ENCODE results near the gene TRAK2. TPM values are rescaled to one million over a fixed set of nuclear protein-coding genes. Genes with fewer than 3 reads are reported as not detected.
"Not testable (repeated sequence)": the region's sequence is repeated elsewhere in the genome, so short reads cannot be mapped to it uniquely, and the experiment has no call there.

The TRAK2 gene, protein sequence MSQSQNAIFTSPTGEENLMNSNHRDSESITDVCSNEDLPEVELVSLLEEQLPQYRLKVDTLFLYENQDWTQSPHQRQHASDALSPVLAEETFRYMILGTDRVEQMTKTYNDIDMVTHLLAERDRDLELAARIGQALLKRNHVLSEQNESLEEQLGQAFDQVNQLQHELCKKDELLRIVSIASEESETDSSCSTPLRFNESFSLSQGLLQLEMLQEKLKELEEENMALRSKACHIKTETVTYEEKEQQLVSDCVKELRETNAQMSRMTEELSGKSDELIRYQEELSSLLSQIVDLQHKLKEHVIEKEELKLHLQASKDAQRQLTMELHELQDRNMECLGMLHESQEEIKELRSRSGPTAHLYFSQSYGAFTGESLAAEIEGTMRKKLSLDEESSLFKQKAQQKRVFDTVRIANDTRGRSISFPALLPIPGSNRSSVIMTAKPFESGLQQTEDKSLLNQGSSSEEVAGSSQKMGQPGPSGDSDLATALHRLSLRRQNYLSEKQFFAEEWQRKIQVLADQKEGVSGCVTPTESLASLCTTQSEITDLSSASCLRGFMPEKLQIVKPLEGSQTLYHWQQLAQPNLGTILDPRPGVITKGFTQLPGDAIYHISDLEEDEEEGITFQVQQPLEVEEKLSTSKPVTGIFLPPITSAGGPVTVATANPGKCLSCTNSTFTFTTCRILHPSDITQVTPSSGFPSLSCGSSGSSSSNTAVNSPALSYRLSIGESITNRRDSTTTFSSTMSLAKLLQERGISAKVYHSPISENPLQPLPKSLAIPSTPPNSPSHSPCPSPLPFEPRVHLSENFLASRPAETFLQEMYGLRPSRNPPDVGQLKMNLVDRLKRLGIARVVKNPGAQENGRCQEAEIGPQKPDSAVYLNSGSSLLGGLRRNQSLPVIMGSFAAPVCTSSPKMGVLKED
- 26.5 and 29.1 TPM in 2 replicates for total RNA-seq

DNA sequence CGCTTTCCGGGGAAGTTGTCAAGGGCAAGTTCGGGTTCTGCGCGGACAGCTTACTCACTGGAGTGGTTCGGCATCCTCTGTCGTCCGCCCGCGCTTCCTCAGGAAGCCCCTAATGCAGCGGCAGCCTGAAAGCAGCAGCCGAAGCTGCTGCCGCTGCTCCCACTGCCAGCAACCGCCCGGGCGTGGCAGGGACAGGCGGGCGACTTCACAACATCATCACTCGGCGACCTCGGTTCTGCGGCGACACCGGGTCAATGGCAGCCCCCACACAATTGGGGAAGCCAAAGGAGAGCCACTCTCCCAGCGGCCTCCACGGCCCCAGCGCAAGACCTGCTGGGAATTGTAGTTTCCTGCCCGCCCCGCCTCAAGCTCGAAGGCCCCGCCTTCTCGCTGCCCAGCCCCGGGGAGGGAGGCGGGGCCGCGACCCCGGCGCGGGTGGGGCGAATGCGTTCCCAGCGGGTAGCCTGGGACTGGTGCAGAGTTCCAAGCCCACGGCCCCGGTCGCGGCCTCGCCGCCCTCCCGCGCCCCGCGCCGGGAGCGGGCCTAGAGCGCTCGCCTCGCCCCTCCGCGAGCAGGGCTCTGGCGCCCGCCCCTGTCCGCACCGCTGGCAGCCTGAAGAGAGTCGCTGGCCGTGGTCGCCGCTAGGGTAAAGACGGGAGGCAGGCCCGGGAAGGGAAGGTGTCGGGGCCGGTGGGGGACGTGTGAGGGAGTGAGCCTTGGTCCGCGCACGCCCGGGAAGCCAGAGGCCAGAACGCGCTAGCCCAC, at the start of gene TRAK2, which contains the start of gene STRADB:
Gene TRAK2 (minus strand): TSS at position 167 of the 766 bp plus-strand sequence. CDS start 30,951 bp downstream, outside the sequence.
Gene STRADB (plus strand): TSS at position 449 of the 766 bp plus-strand sequence. CDS start 3,101 bp downstream, outside the sequence.
- H3K4me1 Mint-ChIP-seq, result peaks cover 42% of the 10 kb centered on the region

DNA sequence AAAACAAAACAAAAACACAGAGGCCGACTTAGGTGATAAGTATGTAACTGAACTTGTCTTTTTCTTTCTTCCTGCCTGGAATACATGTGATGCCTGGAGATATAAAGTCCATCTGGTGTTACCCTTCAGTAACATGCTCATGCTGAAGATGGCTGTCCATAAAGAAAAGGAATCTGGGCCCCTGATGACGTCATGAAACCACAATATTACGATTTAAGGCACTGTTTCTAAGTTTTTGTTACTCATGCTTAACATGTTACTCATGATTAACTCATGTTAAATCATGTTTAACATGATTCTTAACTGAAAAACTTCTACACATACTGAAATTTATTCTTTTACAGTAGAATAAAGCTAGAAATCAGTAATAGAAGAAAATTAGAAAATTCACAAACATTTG, 49.3 kb upstream of the TRAK2 start:
- no peak for DNase-seq
- Mint-ChIP-seq H3K9me3 (peaks cover 14% of the 10 kb centered on the region), H3K4me3 (no peak overlapping the region), H3K4me1 (no peaks in the 10 kb centered on the region), H3K27ac (no peak overlapping the region), H3K36me3 (ENCODE audit: low read depth) (no peaks in the 10 kb centered on the region), H3K27me3 (peaks cover 2% of the 10 kb centered on the region)
- intact Hi-C loops (cut with micrococcal nuclease), result no loop called here

More for the DNA sequence above, at the start of gene TRAK2, which contains the start of gene STRADB:
- Mint-ChIP-seq H3K4me3 (peak within 1 kb of the TSS; percentile 95), H3K27ac (peak within 1 kb of the TSS; percentile 97), H3K36me3 (ENCODE audit: low read depth) (peaks cover 11% of the 10 kb centered on the region), H3K27me3 (peaks cover 8% of the 10 kb centered on the region), H3K9me3 (no peaks in the 10 kb centered on the region)
- intact Hi-C loops (cut with micrococcal nuclease), result loop anchor here (1.0 to 5.0 kb wide), 13 partner anchors 19 to 787 kb away; partner anchors contain the start of genes FZD7, HYCC2, NDUFB3 and SUMO1
- peak; percentile 99 for DNase-seq

DNA sequence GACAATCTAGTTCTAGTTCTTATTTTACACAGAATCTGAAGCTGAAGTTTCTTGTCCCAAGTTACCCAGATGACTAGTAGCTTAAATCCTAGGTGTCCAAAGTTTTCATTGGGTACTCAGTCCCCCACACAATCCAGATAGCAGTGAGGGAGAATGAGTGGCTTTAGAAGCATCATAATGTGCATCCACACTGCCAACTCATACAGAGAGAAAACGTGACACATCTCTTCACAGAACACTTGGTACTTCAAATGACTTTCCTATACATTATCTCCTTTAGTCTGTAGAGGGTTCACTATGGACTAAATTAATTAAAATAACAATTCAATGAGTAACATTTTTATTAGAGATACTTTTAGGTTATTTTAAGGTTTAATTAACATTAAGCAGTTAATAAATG, 45.5 kb upstream of the TRAK2 start:
- DNase-seq, result no peak

GRCh38 chr2:201490291-201490690, 39.0 kb upstream of the TRAK2 start:
- no peaks in the 10 kb centered on the region for H3K4me1 Mint-ChIP-seq
- no peak overlapping the region for H3K27ac Mint-ChIP-seq
- no peak overlapping the region for H3K4me3 Mint-ChIP-seq
- H3K27me3 Mint-ChIP-seq, result peaks cover 29% of the 10 kb centered on the region
- no peak for DNase-seq
- H3K36me3 Mint-ChIP-seq (ENCODE audit: low read depth), result no peaks in the 10 kb centered on the region
- intact Hi-C loops (cut with micrococcal nuclease), result no loop called here
- no peaks in the 10 kb centered on the region for H3K9me3 Mint-ChIP-seq

More for the DNA sequence above, 45.5 kb upstream of the TRAK2 start:
- Mint-ChIP-seq H3K27ac (no peak overlapping the region), H3K9me3 (peaks cover 3% of the 10 kb centered on the region), H3K27me3 (peaks cover 21% of the 10 kb centered on the region), H3K4me3 (no peak overlapping the region), H3K4me1 (no peaks in the 10 kb centered on the region), H3K36me3 (ENCODE audit: low read depth) (no peaks in the 10 kb centered on the region)
- intact Hi-C loops (cut with micrococcal nuclease), result no loop called here

DNA sequence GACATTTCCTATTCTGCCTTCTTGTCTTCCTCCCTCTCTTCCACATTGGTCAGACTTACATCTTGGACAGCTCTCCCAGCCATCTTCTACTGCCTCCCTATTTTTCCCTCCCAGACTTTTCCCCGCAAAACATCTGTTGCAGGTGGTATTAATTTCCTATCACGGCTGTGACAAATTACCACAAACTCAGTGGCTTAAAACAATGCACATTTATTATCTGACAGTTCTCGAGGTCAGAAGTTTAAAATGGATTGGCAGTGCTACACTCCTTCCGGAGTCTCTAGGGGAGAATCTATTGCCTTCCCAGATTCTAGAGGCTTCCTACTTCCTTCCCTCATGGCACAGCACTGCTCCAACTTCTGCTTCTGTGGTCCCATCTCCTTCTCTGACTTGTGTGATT, 33.5 kb upstream of the TRAK2 start:
- Mint-ChIP-seq H3K27ac (no peak overlapping the region), H3K9me3 (no peaks in the 10 kb centered on the region), H3K4me3 (no peak overlapping the region), H3K27me3 (peaks cover 8% of the 10 kb centered on the region), H3K4me1 (no peaks in the 10 kb centered on the region), H3K36me3 (ENCODE audit: low read depth) (peaks cover 2% of the 10 kb centered on the region)
- no peak for DNase-seq
- intact Hi-C loops (cut with micrococcal nuclease), result no loop called here

DNA sequence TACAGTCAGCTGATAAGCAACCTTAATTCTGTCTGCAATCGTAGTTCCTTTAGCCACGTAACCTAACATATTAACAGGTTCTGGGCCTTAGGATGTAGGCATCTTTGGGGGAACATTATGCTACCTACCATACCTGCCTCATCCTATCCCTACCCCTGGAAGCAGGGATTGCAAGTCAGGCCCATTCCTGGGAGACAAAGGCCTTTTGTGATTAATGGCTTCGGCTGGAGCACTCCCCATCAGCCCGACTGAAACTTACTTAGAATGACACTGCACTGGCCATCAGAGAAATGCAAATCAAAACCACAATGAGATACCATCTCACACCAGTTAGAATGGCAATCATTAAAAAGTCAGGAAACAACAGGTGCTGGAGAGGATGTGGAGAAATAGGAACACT, 32.5 kb upstream of the TRAK2 start:
- H3K27ac Mint-ChIP-seq; intact Hi-C loops (cut with micrococcal nuclease); DNase-seq; H3K9me3 Mint-ChIP-seq; H3K4me3 Mint-ChIP-seq; H3K4me1 Mint-ChIP-seq; H3K27me3 Mint-ChIP-seq; H3K36me3 Mint-ChIP-seq (ENCODE audit: low read depth): not testable (repeated sequence)

- intact Hi-C loops (cut with micrococcal nuclease), result no loop called here
- no peak for DNase-seq
- Mint-ChIP-seq H3K27ac (no peak overlapping the region), H3K4me1 (no peaks in the 10 kb centered on the region), H3K9me3 (no peaks in the 10 kb centered on the region), H3K4me3 (no peak overlapping the region), H3K27me3 (peaks cover 6% of the 10 kb centered on the region), H3K36me3 (ENCODE audit: low read depth) (peaks cover 5% of the 10 kb centered on the region)
These were observed 32.1 kb upstream of the TRAK2 start for GRCh38 chr2:201483342-201483741.

- intact Hi-C loops (cut with micrococcal nuclease), result no loop called here
- DNase-seq, result no peak
- Mint-ChIP-seq H3K4me3 (no peak overlapping the region), H3K36me3 (ENCODE audit: low read depth) (peaks cover 6% of the 10 kb centered on the region), H3K4me1 (no peaks in the 10 kb centered on the region), H3K27me3 (peaks cover 4% of the 10 kb centered on the region), H3K9me3 (no peaks in the 10 kb centered on the region), H3K27ac (no peak overlapping the region)
These were observed 31.3 kb upstream of the TRAK2 start for GRCh38 chr2:201482543-201482942.

DNA sequence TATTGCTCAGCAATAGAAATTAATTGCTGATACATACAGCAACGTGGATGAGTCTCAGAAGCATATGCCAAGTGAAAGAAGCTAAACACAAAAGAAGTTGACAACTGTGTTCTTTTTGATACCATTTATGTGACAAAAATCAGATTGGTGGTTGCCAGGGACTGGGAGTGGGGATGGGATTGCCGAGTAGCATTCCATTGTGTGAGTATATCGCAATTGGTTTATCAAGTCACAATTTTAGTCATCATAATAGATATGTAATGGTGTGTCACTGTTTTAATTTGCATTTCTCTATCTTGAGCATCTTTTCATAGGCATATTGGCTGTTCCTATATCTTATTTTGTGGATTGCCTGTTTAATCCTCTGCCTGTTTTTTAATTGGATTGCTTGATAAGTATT, 21.2 kb upstream of the TRAK2 start:
- Mint-ChIP-seq H3K36me3 (ENCODE audit: low read depth) (peaks cover 39% of the 10 kb centered on the region), H3K27ac (no peak overlapping the region), H3K4me1 (peaks cover 5% of the 10 kb centered on the region), H3K4me3 (no peak overlapping the region), H3K27me3 (no peaks in the 10 kb centered on the region), H3K9me3 (no peaks in the 10 kb centered on the region)
- DNase-seq, result no peak
- intact Hi-C loops (cut with micrococcal nuclease), result no loop called here

DNA sequence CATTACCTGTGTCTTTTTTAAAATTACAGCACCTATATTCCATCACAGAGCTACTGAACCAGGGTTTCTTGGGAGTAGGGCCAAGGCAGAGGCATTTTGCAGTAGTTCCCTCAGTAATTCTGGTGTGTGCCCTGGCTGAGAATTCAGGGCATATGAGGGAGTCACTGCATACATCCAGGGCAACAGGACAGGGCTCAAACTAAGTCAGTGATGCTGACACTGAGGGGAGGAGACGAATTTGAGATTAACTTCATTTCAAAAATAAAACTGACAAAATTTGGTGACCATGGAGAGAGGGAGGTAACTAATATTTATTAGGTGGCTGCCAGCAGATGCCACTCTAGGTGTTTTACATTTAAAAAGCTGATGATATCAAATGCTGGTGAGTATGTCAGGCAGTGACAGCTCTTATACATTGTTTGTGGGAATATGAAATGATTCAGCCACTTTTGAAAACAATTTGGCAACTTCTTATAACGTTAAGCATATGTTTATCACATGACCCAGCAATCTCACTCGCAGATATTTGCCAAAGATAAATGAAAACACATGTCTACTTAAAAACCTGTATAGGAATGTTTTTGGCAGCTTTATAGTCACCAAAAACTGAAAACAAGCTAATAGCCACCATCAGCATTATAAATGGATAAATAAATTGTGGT, 20.6 kb upstream of the TRAK2 start:
- peaks cover 41% of the 10 kb centered on the region for H3K36me3 Mint-ChIP-seq (ENCODE audit: low read depth)
- H3K27me3 Mint-ChIP-seq, result no peaks in the 10 kb centered on the region
- no peaks in the 10 kb centered on the region for H3K9me3 Mint-ChIP-seq
- H3K4me1 Mint-ChIP-seq, result peaks cover 5% of the 10 kb centered on the region
- peak; percentile 51 for DNase-seq
- H3K4me3 Mint-ChIP-seq, result no peak overlapping the region
- no peak overlapping the region for H3K27ac Mint-ChIP-seq
- intact Hi-C loops (cut with micrococcal nuclease), result no loop called here

GRCh38 chr2:201470821-201471731, 19.8 kb upstream of the TRAK2 start:
- H3K27me3 Mint-ChIP-seq, result no peaks in the 10 kb centered on the region
- H3K4me1 Mint-ChIP-seq, result peaks cover 5% of the 10 kb centered on the region
- no peak overlapping the region for H3K4me3 Mint-ChIP-seq
- no peak overlapping the region for H3K27ac Mint-ChIP-seq
- peaks cover 41% of the 10 kb centered on the region for H3K36me3 Mint-ChIP-seq (ENCODE audit: low read depth)
- no peak for DNase-seq
- intact Hi-C loops (cut with micrococcal nuclease), result no loop called here
- H3K9me3 Mint-ChIP-seq, result no peaks in the 10 kb centered on the region

- H3K27ac Mint-ChIP-seq, result no peak overlapping the region
- H3K4me3 Mint-ChIP-seq, result no peak overlapping the region
- H3K9me3 Mint-ChIP-seq, result no peaks in the 10 kb centered on the region
- peaks cover 35% of the 10 kb centered on the region for H3K36me3 Mint-ChIP-seq (ENCODE audit: low read depth)
- DNase-seq, result no peak
- intact Hi-C loops (cut with micrococcal nuclease), result no loop called here
- no peaks in the 10 kb centered on the region for H3K27me3 Mint-ChIP-seq
- peaks cover 5% of the 10 kb centered on the region for H3K4me1 Mint-ChIP-seq
These were observed 16.4 kb upstream of the TRAK2 start for GRCh38 chr2:201467666-201468065.

All from activated CD4-positive, alpha-beta T cell treated with anti-CD3 and anti-CD28 coated beads, Interleukin-2, amount 10 ng/mL, durations not matched to agents 24 days and 14 days (primary cell).